PC-9 (cell line): Measurements from ENCODE around the gene NGF. TPM values are rescaled to one million over a fixed set of nuclear protein-coding genes. Genes with fewer than 3 reads are reported as not detected.

Source experiments
- BruUV-seq: library from RNA; stranded (reverse); fragments of 400-500 nt; replicated peaks from 2 replicates; lab custom pipeline; 2021; lab: Mats Ljungman, UMichigan
- CTCF ChIA-PET: fragments of 300-600 bp; sonication (Branson Sonifier 250); formaldehyde crosslinking; loops from one replicate; lab custom pipeline; 2022; ENCODE audit warnings: antibody characterized with exemption; lab: Charles Lee
- POLR2A ChIA-PET: fragments of 300-600 bp; sonication (Branson Sonifier 250); formaldehyde crosslinking; loops from one replicate; lab custom pipeline; 2022; ENCODE audit warnings: antibody characterized with exemption; ENCODE audit not compliant: unreplicated experiment; lab: Charles Lee
- DNase-seq, 2 experiments: peaks; one replicate each; pipeline versions ENCODE4 v3.0.0 to v3.0.0-alpha.2; 2015 to 2022; ENCODE audit warnings: mixed read lengths in 1 of 2
- H2AFZ ChIP-seq: fragments of 200-600 bp; sonication (generic); 2 replicates; pipeline ENCODE4 v1.8.1; 2017; ENCODE audit warnings: antibody characterized with exemption
- H3F3A ChIP-seq: fragments of 200-600 bp; sonication (generic); 2 replicates; pipeline ENCODE4 v1.8.1; 2017; ENCODE audit warnings: antibody characterized with exemption, mild to moderate bottlenecking, low read depth; ENCODE audit not compliant: insufficient read depth
- H3K27ac ChIP-seq: fragments of 200-600 bp; sonication (generic); 2 replicates; pipeline ENCODE4 v1.6.1; 2016; ENCODE audit warnings: mixed run types
- H3K27me3 ChIP-seq: fragments of 200-600 bp; sonication (generic); 2 replicates; pipeline ENCODE4 v1.6.1; 2016; ENCODE audit warnings: low read depth, mixed run types; ENCODE audit not compliant: insufficient read depth
- H3K36me3 ChIP-seq: fragments of 200-600 bp; sonication (generic); 2 replicates; pipeline ENCODE4 v1.6.1; 2016; ENCODE audit warnings: low read depth, mixed run types
- H3K4me1 ChIP-seq: fragments of 200-600 bp; sonication (generic); replicated peaks from 2 replicates; pipeline ENCODE4 v1.6.1; 2016; ENCODE audit warnings: mixed run types; ENCODE audit not compliant: insufficient read depth
- H3K4me2 ChIP-seq: fragments of 200-600 bp; sonication (generic); 2 replicates; pipeline ENCODE4 v1.6.1; 2017; ENCODE audit warnings: mixed run types
- H3K4me3 ChIP-seq: fragments of 200-600 bp; sonication (generic); 2 replicates; pipeline ENCODE4 v1.6.1; 2016; ENCODE audit warnings: mixed run types
- H3K79me2 ChIP-seq: fragments of 200-600 bp; sonication (generic); 2 replicates; pipeline ENCODE4 v1.6.1; 2017; ENCODE audit warnings: low read depth, mixed run types
- H3K9me2 ChIP-seq: fragments of 200-600 bp; sonication (generic); 2 replicates; pipeline ENCODE4 v1.8.1; 2017; ENCODE audit warnings: mild to moderate bottlenecking; ENCODE audit not compliant: insufficient read depth
- H3K9me3 ChIP-seq: fragments of 200-600 bp; sonication (generic); 2 replicates; pipeline ENCODE4 v1.8.1; 2016; ENCODE audit warnings: low read depth; ENCODE audit not compliant: insufficient read depth
- H4K20me1 ChIP-seq: fragments of 200-600 bp; sonication (generic); 2 replicates; pipeline ENCODE4 v1.8.1; 2017; ENCODE audit not compliant: insufficient read depth
- EZH2 ChIP-seq: fragments of 200-600 bp; sonication (generic); IDR thresholded peaks from 2 replicates; pipeline ENCODE4 v1.8.0; 2017; ENCODE audit warnings: antibody characterized with exemption, low read depth
- intact Hi-C: fragments of 100-400 bp; cut with micrococcal nuclease; formaldehyde crosslinking; loops from one replicate; pipeline ENCODE4 v1.10.0; 2022; ENCODE audit not compliant: unreplicated experiment
- total RNA-seq: library from RNA; stranded (reverse); gene quantifications from 2 replicates; pipeline ENCODE4 v1.2.3, GENCODE V29; 2021
- TF ChIP-seq, protein P1 (sequence below): fragments of 200-600 bp; sonication (generic); conservative IDR thresholded peaks from 2 replicates; pipeline ENCODE4 v1.6.1; 2017; ENCODE audit warnings: mixed run types, antibody characterized with exemption, mild to moderate bottlenecking, moderate library complexity

The NGF gene
- total RNA-seq, 1 experiment from 2014 or later: 5.5 TPM

- no peaks in the 10 kb centered on the region for H3K9me2 ChIP-seq
- no peaks in the 10 kb centered on the region for H4K20me1 ChIP-seq
- peak overlapping the region; percentile 53 for H3K4me2 ChIP-seq
- no TSS peak for BruUV-seq
- H3K9me3 ChIP-seq: no peaks in the 10 kb centered on the region; the same call in 1 of the 2 replicates
- 0 out of 2 replicates have a peak, but pooled peaks cover 5% of the 10 kb centered on the region for H3K36me3 ChIP-seq
- peak overlapping the region; percentile 71 for H3K27ac ChIP-seq
- H3K27me3 ChIP-seq: no peaks in the 10 kb centered on the region
- CTCF ChIA-PET: no interaction called here
- peak overlapping the region; percentile 4; the same call in 1 of the 2 replicates for H3K4me3 ChIP-seq
- H3K79me2 ChIP-seq: peaks cover 23% of the 10 kb centered on the region
- intact Hi-C loops: no loop called here
- POLR2A ChIA-PET: interaction anchor here (0.6 to 0.9 kb wide), 3 partner anchors 13 to 457 kb away, joined by 6 to 14 read pairs (median 9); no protein-coding TSS in a partner anchor
- peaks cover 56% of the 10 kb centered on the region for H3K4me1 ChIP-seq
- no peak overlapping the region for H2AFZ ChIP-seq
- no peak for DNase-seq
- TF ChIP-seq EZH2: no peak
- peaks cover 47% of the 10 kb centered on the region for H3F3A ChIP-seq
Observed at GRCh38 chr1:115314092-115314491, 24.0 kb downstream of the NGF start.

GRCh38 chr1:115313182-115313581 lies 24.9 kb downstream of the NGF start:
- peaks cover 50% of the 10 kb centered on the region for H3K4me1 ChIP-seq
- no peak overlapping the region for H2AFZ ChIP-seq
- H3K9me2 ChIP-seq: no peaks in the 10 kb centered on the region
- no peaks in the 10 kb centered on the region for H4K20me1 ChIP-seq
- ChIA-PET POLR2A (interaction anchor here (0.6 kb wide), 1 partner anchor 33 kb away, joined by 6 read pairs; no protein-coding TSS in a partner anchor), CTCF (no interaction called here)
- H3K9me3 ChIP-seq: no peaks in the 10 kb centered on the region; the same call in 1 of the 2 replicates
- BruUV-seq: no TSS peak
- intact Hi-C loops: no loop called here
- H3F3A ChIP-seq: peaks cover 45% of the 10 kb centered on the region
- H3K27me3 ChIP-seq: no peaks in the 10 kb centered on the region
- H3K27ac ChIP-seq: no peak overlapping the region
- no peak overlapping the region for H3K4me3 ChIP-seq
- H3K4me2 ChIP-seq: no peak overlapping the region
- peaks cover 16% of the 10 kb centered on the region for H3K79me2 ChIP-seq
- no peak for DNase-seq
- no peak for TF ChIP-seq EZH2
- TF ChIP-seq, protein P1, sequence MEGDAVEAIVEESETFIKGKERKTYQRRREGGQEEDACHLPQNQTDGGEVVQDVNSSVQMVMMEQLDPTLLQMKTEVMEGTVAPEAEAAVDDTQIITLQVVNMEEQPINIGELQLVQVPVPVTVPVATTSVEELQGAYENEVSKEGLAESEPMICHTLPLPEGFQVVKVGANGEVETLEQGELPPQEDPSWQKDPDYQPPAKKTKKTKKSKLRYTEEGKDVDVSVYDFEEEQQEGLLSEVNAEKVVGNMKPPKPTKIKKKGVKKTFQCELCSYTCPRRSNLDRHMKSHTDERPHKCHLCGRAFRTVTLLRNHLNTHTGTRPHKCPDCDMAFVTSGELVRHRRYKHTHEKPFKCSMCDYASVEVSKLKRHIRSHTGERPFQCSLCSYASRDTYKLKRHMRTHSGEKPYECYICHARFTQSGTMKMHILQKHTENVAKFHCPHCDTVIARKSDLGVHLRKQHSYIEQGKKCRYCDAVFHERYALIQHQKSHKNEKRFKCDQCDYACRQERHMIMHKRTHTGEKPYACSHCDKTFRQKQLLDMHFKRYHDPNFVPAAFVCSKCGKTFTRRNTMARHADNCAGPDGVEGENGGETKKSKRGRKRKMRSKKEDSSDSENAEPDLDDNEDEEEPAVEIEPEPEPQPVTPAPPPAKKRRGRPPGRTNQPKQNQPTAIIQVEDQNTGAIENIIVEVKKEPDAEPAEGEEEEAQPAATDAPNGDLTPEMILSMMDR: no peak
- peaks cover 6% of the 10 kb centered on the region; the same call in 1 of the 2 replicates for H3K36me3 ChIP-seq

- intact Hi-C loops: no loop called here
- H3K4me2 ChIP-seq: no peak overlapping the region
- TF ChIP-seq, protein P1: no peak
- no peak for TF ChIP-seq EZH2
Observed at GRCh38 chr1:115312742-115313141, 25.3 kb downstream of the NGF start.

More at GRCh38 chr1:115312742-115313141, 25.3 kb downstream of the NGF start:
- Histone ChIP-seq H3K27ac (no peak overlapping the region), H3K4me3 (no peak overlapping the region), H3K79me2 (peaks cover 16% of the 10 kb centered on the region), H3K36me3 (peaks cover 8% of the 10 kb centered on the region; the same call in 1 of the 2 replicates), H3K9me3 (no peaks in the 10 kb centered on the region; the same call in 1 of the 2 replicates), H3K4me1 (peaks cover 45% of the 10 kb centered on the region), H3F3A (peaks cover 41% of the 10 kb centered on the region), H3K27me3 (no peaks in the 10 kb centered on the region), H2AFZ (no peak overlapping the region), H3K9me2 (no peaks in the 10 kb centered on the region), H4K20me1 (no peaks in the 10 kb centered on the region)
- no TSS peak for BruUV-seq
- ChIA-PET CTCF (no interaction called here), POLR2A (interaction anchor here (0.5 to 0.6 kb wide), 2 partner anchors 33 to 125 kb away, joined by 3 to 6 read pairs; no protein-coding TSS in a partner anchor)
- DNase-seq: no peak
